OCI-M1 (cell line): ENCODE data around the gene DISP2.

Experiments used
- DNase-seq: peaks from one replicate; lab custom pipeline; 2025; lab: John Stamatoyannopoulos, UW

The DISP2 gene

GRCh38 chr15:40344217-40344616 is 13.8 kb upstream of the DISP2 start:
- DNase-seq, result no peak

DNA sequence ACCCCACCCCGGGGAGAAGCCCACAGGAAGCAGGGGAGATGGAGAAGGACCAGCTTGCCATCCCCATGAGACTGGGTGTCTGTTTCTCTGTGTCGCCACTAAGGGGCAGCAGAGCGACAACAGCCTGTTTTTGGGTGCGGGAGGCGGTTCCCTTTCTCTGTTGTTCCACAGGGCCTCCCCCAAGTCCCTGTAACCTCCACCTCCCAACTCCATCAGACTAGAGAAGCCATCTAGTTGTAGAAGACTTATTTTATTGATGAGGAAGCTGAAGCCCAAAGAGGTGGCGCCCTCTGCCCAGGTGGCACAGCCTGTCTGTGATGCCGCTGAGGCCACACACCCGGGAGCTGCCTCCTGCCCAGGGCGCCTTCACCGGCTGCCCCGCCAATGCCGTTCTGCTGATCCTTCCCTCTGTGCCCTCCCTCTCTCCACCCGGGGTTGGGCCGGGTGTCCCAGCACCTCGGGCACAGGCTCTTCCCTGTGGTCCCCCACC is 13.3 kb upstream of the DISP2 start:
- DNase-seq, result peak; percentile 63

- no peak for DNase-seq
These were observed 12.7 kb upstream of the DISP2 start for GRCh38 chr15:40345225-40345866.

GRCh38 chr15:40345867-40346578 is 12.0 kb upstream of the DISP2 start:
- DNase-seq, result no peak

- no peak for DNase-seq
These were observed 11.2 kb upstream of the DISP2 start for GRCh38 chr15:40346579-40347558.

DNA sequence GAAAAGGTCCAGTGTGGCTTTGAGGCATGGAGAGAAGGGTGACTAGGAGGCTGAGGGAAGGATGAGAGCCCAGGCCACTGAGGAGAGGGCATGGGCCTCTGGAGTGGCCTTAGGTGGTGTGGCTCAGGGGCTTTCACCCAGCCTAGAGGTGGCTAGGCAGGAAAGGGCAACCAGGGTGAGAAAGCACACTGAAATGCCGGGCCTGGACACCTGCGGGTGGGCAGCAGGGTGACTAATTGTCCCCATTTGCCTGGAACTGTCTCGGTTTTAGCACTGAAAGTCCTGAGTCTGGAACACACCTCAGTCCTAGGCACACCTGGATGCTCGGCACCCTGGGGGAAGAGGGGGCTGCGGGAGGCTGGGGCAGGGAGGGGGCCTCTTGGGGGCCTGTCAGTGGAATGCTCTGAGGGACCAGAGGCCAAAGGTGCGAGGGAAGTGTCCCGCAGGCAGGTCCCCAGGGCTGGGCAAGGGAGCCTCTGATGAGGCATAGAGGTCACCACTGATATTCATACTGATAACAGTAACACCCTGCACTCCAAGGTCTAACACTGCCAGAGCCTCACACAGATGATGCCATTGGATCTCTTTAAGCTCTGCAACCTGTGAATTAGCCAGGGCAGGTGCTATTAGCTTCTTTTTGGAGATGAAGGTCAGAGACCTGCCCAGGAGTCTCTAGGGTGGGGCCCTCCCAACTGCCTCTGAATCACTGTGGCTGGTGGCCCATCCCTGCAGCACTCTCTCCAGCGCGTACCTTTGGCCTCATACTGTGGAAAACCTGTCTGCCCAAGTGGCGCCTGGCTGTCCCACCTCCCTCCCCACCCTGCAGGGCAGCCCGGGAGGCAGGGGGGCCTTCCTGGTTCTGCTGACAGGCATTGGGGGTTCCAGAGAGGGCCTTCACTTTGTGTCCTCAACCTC is 10.2 kb upstream of the DISP2 start:
- DNase-seq, result no peak

DNA sequence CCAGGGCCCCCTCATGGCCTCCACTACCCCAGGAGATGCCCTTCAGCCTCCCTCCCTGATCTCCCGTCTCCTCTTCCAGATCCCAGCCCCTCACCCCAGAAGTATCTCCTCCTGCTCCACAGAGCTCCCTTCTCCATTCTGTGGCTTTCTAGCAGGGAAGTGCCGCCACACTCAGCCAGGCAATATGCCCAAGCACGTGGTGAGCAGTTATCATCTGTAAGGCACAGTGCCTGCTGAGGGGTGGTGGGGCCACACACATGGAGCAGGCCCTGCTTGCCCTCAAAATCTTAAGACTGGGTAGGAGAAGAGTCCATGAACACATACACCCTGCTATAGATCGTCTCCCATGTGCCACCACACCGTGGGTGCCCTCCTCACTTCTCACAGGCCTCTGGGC is 9.5 kb upstream of the DISP2 start:
- DNase-seq, result no peak

DNA sequence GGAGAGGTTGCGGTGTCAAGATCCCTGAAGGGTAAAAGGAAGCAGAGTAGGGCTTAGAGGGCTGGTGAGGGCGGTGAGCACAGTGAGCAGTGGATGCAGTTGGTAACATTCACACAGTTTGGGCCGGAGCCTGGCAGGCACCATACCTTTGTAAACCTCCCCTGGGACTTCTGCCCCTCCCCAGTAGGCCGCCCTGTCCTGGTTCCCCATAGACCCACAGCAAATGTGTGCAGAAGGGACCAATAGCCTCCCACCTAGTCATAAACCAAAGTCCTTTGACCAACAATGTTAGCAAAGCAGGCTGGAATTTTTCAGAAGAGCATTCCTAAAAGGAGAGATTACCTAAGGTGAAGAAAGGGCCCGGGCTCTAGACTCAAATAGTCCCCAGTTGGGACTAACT is 8.9 kb upstream of the DISP2 start:
- DNase-seq, result no peak

DNA sequence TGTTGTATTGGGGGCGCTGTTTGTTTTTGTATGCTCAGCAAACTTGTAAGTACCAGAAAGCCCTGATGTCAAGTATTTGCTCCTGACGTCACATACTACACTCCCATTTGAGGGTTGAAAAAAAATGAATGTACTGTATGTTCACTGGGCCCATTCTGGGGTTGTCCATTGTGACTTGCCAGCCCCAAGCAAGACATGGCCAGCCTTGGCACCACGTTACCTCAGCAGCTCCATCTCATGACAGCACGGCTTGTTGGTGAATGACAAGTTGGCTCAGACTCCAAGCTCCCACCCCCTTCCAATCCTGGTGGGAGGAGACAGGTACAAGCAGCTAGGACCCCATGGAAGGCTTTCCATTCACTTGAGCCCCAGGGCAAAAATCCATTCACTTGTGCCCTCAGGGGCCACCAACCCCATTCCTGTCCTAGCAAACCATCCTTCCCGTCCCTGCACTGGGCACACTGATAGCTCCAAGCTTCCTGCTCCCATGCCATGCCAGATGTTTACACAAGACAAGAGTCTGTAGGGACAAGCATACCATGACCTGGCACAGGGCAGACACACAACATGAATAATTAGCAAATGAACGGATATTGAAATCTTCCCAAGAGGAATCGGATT is 5.6 kb upstream of the DISP2 start:
- no peak for DNase-seq

GRCh38 chr15:40353697-40354096 is 4.3 kb upstream of the DISP2 start:
- no peak for DNase-seq

- DNase-seq, result peak; percentile 38
These were observed 3.4 kb upstream of the DISP2 start for GRCh38 chr15:40354408-40355171.

- DNase-seq, result peak; percentile 3
These were observed 1.9 kb upstream of the DISP2 start for GRCh38 chr15:40355976-40356585.

- no peak for DNase-seq
These were observed 773 bp upstream of the DISP2 start for GRCh38 chr15:40357246-40357645.

- no peak for DNase-seq
These were observed 693 bp downstream of the DISP2 start for GRCh38 chr15:40358471-40359353.

DNA sequence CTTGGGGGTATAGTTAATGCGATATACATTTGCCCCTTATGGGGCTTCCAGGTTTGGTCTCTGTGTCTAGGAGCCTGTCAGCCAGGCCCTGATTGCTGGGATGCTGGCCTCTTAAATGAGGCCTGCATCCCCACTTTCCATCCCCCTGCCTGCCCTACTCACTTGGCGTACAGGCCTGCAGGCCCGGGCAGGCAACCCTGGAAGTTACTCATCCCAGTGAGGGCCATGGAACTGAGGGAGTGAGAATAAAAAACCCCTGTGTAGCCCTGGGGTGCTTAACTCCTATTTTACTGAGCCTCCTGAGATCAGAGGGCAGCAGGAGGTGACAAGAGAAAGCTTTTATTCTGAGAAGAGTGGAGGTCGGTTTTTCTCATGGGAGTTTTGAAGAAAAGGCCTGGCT is 2.0 kb downstream of the DISP2 start:
- DNase-seq, result no peak

DNA sequence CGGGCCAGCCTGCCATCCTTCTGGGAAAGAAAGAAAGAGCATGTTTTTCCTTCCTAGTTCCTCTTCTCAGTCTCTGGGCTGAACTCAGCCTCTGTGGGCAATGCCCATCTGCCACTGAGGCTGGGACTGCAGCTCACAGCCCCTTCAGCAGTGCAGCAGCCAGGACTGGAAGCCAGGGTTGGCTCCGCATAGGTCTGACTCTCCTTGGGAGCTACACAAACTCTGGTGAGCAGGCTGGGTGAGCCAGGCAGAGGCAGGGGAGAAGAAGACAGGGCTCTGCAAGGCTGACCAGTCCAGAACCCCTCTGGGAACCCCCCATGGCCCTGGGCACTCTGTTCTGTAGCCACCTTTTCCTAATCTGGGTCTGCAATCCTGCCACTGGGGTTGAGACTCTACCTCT is 3.6 kb downstream of the DISP2 start:
- no peak for DNase-seq

DNA sequence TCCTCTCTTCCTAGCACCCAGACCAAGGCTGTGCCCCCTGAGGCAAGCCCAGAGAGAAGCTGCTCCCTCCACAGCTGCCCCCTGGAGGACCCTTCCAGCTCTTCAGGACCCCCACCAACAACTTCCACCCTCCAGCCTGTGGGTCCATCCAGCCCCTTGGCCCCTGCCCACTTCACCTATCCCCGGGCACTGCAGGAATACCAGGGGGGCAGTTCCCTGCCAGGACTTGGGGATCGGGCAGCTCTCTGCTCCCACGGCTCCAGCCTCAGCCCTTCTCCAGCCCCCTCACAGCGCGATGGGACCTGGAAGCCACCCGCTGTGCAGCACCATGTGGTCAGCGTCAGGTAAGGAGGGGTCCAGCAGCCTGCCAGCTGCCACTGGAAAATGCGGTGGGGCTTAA is 5.6 kb downstream of the DISP2 start:
- DNase-seq, result no peak

GRCh38 chr15:40364251-40364650 is 6.2 kb downstream of the DISP2 start:
- no peak for DNase-seq

- DNase-seq, result no peak
These were observed 7.0 kb downstream of the DISP2 start for GRCh38 chr15:40365016-40365415.
